Thymus (tissue), 11 donors: Measurements from ENCODE around the gene SMARCA5. TPM values are rescaled to one million over a fixed set of nuclear protein-coding genes. Genes with fewer than 3 reads are reported as not detected.
A peak's percentile ranks its signal among the peaks of the same experiment; 100 is the strongest.
"Not testable (repeated sequence)": the region's sequence is repeated elsewhere in the genome, so short reads cannot be mapped to it uniquely, and the experiment has no call there.

ENCODE experiments used
- DNase-seq, 9 donors: peaks; one replicate each; pipeline ENCODE4 v3.0.0-alpha.2; 2013; ENCODE audit warnings: low spot score in 9 of 9, low read depth in 6 of 9, missing footprints in 1 of 9
- H3K27ac ChIP-seq, 2 donors: one replicate each; pipeline ENCODE4 v1.5.1; 2013; ENCODE audit warnings: control low read depth in 1 of 2, low read depth in 1 of 2, low read length in 1 of 2, mild to moderate bottlenecking in 1 of 2, moderate library complexity in 1 of 2
- H3K27me3 ChIP-seq, 2 donors: one replicate each; pipeline ENCODE4 v1.5.1; 2013; ENCODE audit warnings: low read length in 1 of 2; ENCODE audit not compliant: control insufficient read depth in 2 of 2, insufficient read depth in 1 of 2
- H3K36me3 ChIP-seq, 2 donors: one replicate each; pipeline ENCODE4 v1.5.1; 2013; ENCODE audit warnings: low read length in 1 of 2, mild to moderate bottlenecking in 1 of 2, moderate library complexity in 1 of 2; ENCODE audit not compliant: control insufficient read depth in 2 of 2, insufficient read depth in 2 of 2
- H3K4me1 ChIP-seq, 2 donors: one replicate each; pipeline ENCODE4 v1.5.1; 2013; ENCODE audit warnings: low read length in 2 of 2; ENCODE audit not compliant: control insufficient read depth in 2 of 2, insufficient read depth in 2 of 2
- H3K4me3 ChIP-seq, 2 donors: one replicate each; pipeline ENCODE4 v1.5.1; 2013; ENCODE audit warnings: low read length in 2 of 2, control low read depth in 1 of 2, mild to moderate bottlenecking in 1 of 2
- H3K9me3 ChIP-seq, 2 donors: one replicate each; pipeline ENCODE4 v1.5.1; 2013; ENCODE audit warnings: low read length in 1 of 2, mild to moderate bottlenecking in 1 of 2; ENCODE audit not compliant: control insufficient read depth in 2 of 2, insufficient read depth in 1 of 2
- WGBS: extraction: QIAGEN DNeasy Blood & Tissue Kit; methylation state at CpG from one replicate; pipeline ENCODE4 v1.1.7; 2013; 5-methylcytosine and 5-hydroxymethylcytosine counted together
- polyA plus RNA-seq: library from polyadenylated mRNA; stranded (reverse); fragments of 200-250 nt; gene quantifications from one replicate; pipeline ENCODE4 v1.2.3, GENCODE V29; 2013
- total RNA-seq: library from RNA; stranded (reverse); fragments of 120-200 nt; gene quantifications from one replicate; pipeline ENCODE4 v1.2.4, GENCODE V29; 2013
- donor health status: healthy.

Gene SMARCA5
- total and polyA plus RNA-seq, 2 donors = 26.4 to 69.3 TPM

DNA sequence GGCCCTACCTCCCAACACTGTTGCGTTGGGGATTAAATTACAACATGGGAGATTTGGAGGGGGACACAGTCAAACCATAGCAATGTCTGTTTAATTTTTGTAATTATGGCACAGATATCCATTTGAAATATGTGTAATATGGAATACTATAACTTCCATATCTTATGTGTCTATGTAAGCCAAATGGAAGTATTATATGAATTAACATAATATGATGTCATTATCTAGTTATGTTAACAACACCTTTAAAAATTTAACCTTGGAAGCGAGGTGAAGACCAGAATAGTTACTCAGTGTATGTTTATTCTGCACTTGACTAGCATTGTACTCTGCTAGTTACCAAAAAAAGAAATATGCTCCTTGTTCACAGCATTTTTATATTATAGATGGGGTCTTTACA lies 4.3 kb downstream of the SMARCA5 start:
- Histone ChIP-seq H3K27me3 (no peaks in the 10 kb centered on the region), H3K9me3 (no peaks in the 10 kb centered on the region), H3K36me3 (peaks cover 11 to 47% of the 10 kb centered on the region in 2 donors), H3K4me1 (peaks cover 0 to 7% of the 10 kb centered on the region in 2 donors), H3K4me3 (no peak overlapping the region), H3K27ac (no peak overlapping the region)
- DNase-seq = no peak
- WGBS = 98% methylated on average over 2 of the region's 2 CpGs

DNA sequence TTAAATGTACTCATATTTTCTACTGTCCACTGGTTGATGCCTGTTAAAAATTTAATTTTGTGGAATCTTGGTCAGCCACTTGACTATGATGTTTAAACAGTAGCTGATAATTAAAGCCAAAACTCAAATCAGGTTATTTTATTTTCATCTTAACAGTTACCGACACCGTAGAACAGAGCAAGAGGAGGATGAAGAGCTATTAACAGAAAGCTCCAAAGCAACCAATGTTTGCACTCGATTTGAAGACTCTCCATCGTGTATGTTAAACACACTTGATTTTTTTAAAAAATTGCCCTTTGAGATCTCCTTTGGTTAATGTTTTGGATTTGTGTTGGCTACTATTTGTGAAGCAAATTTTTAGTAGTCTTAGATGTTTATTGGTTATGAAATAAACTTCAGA lies 10.7 kb downstream of the SMARCA5 start:
- H3K36me3 ChIP-seq = peaks cover 23 to 79% of the 10 kb centered on the region in 2 donors
- no peaks in the 10 kb centered on the region for H3K9me3 ChIP-seq
- no peak overlapping the region for H3K27ac ChIP-seq
- DNase-seq = no peak
- WGBS = 98% methylated on average over 4 of the region's 4 CpGs
- no peak overlapping the region for H3K4me3 ChIP-seq
- no peaks in the 10 kb centered on the region for H3K27me3 ChIP-seq
- no peaks in the 10 kb centered on the region for H3K4me1 ChIP-seq

GRCh38 chr4:143528046-143528445 lies 14.5 kb downstream of the SMARCA5 start:
- 98% methylated on average over 4 of the region's 4 CpGs for WGBS
- not testable (repeated sequence) for H3K27me3 ChIP-seq, DNase-seq, H3K4me3 ChIP-seq, H3K4me1 ChIP-seq, H3K9me3 ChIP-seq, H3K27ac ChIP-seq
- peaks cover 27 to 81% of the 10 kb centered on the region in 2 donors for H3K36me3 ChIP-seq

- no peaks in the 10 kb centered on the region for H3K4me1 ChIP-seq
- peaks cover 28 to 82% of the 10 kb centered on the region in 2 donors for H3K36me3 ChIP-seq
- DNase-seq = peak in 1 of 9 donors; percentile 11
- H3K27ac ChIP-seq = no peak overlapping the region
- WGBS = 95% methylated on average over 1 of the region's 1 CpG
- no peaks in the 10 kb centered on the region for H3K9me3 ChIP-seq
- no peaks in the 10 kb centered on the region for H3K27me3 ChIP-seq
- H3K4me3 ChIP-seq = no peak overlapping the region
Measured at GRCh38 chr4:143531380-143531779, 17.9 kb downstream of the SMARCA5 start.

- 96% methylated on average over 2 of the region's 2 CpGs for WGBS
- no peaks in the 10 kb centered on the region for H3K4me1 ChIP-seq
- H3K9me3 ChIP-seq = no peaks in the 10 kb centered on the region
- H3K27ac ChIP-seq = no peak overlapping the region
- DNase-seq = no peak
- H3K36me3 ChIP-seq = peaks cover 33 to 83% of the 10 kb centered on the region in 2 donors
- H3K4me3 ChIP-seq = no peak overlapping the region
- H3K27me3 ChIP-seq = no peaks in the 10 kb centered on the region
Measured at GRCh38 chr4:143531788-143532491, 18.4 kb downstream of the SMARCA5 start.

GRCh38 chr4:143538979-143539669 lies 25.6 kb downstream of the SMARCA5 start:
- H3K36me3 ChIP-seq = peaks cover 21 to 89% of the 10 kb centered on the region in 2 donors
- WGBS = 99% methylated on average over 4 of the region's 4 CpGs
- no peaks in the 10 kb centered on the region for H3K9me3 ChIP-seq
- H3K27ac ChIP-seq = no peak overlapping the region
- no peak for DNase-seq
- no peaks in the 10 kb centered on the region for H3K27me3 ChIP-seq
- no peak overlapping the region for H3K4me3 ChIP-seq
- H3K4me1 ChIP-seq = no peaks in the 10 kb centered on the region

DNA sequence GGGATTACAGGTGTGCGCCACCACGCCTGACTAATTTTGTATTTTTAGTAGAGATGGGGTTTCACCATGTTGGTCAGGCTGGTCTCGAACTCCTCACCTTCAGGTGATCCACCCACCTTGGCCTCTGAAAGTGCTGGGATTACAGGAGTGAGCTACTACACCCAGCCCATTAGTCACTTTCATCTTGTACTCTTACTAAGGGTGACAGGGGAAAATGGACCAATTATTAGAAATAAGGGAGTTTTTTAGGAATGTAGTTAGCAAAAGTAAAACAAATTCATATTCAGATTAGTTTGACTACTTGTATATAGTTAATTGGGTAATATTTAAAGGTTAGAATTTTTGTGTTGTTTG lies 26.1 kb downstream of the SMARCA5 start:
- H3K4me3 ChIP-seq = no peak overlapping the region
- H3K36me3 ChIP-seq = peaks cover 21 to 90% of the 10 kb centered on the region in 2 donors

DNA sequence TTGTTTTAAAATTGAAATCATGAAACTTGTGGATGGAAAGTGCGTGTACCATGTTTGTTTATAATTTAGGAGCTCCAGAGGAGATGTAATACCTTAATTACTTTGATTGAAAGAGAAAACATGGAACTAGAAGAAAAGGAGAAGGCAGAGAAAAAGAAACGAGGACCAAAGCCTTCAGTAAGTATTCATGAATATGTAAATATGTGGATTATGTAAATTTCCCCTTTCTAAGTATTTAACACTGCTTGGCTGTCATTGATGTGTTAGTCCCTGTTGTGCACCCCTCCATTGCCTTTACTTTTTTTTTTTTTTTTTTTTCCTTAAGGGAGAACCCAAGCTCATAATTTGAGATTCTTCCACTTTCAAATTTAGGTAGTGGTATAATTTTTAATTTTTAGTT lies 36.4 kb downstream of the SMARCA5 start:
- Histone ChIP-seq H3K4me3 (no peak overlapping the region), H3K9me3 (no peaks in the 10 kb centered on the region), H3K4me1 (no peaks in the 10 kb centered on the region), H3K36me3 (peaks cover 6 to 68% of the 10 kb centered on the region in 2 donors), H3K27me3 (no peaks in the 10 kb centered on the region), H3K27ac (no peak overlapping the region)
- 95% methylated on average over 2 of the region's 2 CpGs for WGBS
- DNase-seq = no peak

More for the DNA sequence above, 26.1 kb downstream of the SMARCA5 start:
- Histone ChIP-seq H3K4me1 (no peaks in the 10 kb centered on the region), H3K27me3 (no peaks in the 10 kb centered on the region), H3K27ac (no peak overlapping the region), H3K9me3 (no peaks in the 10 kb centered on the region)
- no peak for DNase-seq
- WGBS = over 99% methylated on average over 3 of the region's 3 CpGs

DNA sequence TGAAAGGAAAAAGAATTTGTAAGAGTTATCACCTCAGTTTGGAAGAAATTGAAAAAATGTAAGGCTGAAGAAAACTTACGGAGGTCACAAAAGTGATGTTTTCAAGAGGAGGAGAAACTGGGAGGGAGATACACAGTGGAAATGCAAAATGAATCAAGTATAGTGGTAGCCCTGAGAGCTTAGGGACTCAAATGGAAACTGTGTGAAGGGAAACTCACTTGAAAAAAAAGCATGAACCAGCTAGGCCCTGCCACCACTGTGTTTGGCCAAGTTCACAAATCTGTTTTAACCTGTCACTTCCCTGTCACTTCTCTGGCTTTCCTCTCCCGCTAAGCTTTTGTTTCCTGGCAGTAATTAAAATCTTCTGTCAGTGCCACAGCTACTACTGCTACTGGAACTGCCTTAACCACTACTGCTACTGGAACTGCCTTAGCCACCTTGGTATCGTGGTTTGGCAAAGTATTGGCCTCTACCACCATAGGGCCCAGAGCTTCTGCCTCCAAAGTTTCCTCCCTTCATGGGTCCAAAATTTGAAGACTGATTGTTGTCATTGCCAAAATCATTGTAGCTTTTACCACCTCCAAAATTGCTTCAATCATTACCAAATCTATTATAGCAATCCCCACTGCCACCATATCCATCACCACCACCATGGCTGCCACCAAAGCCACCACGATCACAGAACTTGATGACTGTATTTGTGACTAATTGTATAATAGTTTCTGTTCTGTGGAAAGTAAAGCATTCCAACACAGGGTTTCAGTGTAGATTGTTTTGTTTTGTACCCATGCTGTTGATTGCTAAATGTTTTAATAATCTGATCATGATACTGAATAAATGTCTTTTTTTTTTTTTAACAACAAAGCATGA lies 41.5 kb downstream of the SMARCA5 start:
- Histone ChIP-seq H3K4me3 (no peak overlapping the region), H3K4me1 (peaks cover 3 to 5% of the 10 kb centered on the region in 2 donors), H3K9me3 (peaks cover 0 to 6% of the 10 kb centered on the region in 2 donors), H3K27me3 (peaks cover 0 to 5% of the 10 kb centered on the region in 2 donors), H3K36me3 (peaks cover 9 to 39% of the 10 kb centered on the region in 2 donors), H3K27ac (no peak overlapping the region)
- peak in 1 of 9 donors; percentile 9 for DNase-seq
- 71% methylated on average over 4 of the region's 4 CpGs for WGBS
